HepG2 (cell line): ENCODE measurements around the gene ENTPD2. TPM values are rescaled to one million over a fixed set of nuclear protein-coding genes. Genes with fewer than 3 reads are reported as not detected.

Experiments used
- CENPX ChIP-seq: sonication (generic); formaldehyde crosslinking; IDR thresholded peaks from 2 replicates; pipeline ENCODE4 v1.9.0; 2021; ENCODE audit warnings: mild to moderate bottlenecking, missing genetic modification reagents, moderate library complexity
- CREM ChIP-seq, 2 experiments: sonication (generic) in 1 of 2; formaldehyde crosslinking in 1 of 2; IDR thresholded peaks; 2 replicates each; pipeline versions ENCODE4 v1.4.0 to v1.6.1; 2016 to 2020; ENCODE audit warnings: antibody characterized with exemption in 1 of 2, mild to moderate bottlenecking in 1 of 2, missing genetic modification reagents in 1 of 2
- GTF2F1 ChIP-seq: fragments of 150-350 bp; IDR thresholded peaks from 2 replicates; pipeline ENCODE4 v1.6.1; 2014; ENCODE audit warnings: low read length
- PATZ1 ChIP-seq: sonication (generic); formaldehyde crosslinking; IDR thresholded peaks from 2 replicates; pipeline ENCODE4 v1.4.0; 2020; ENCODE audit warnings: missing genetic modification reagents
- STAT5B ChIP-seq: sonication (generic); formaldehyde crosslinking; IDR thresholded peaks from 2 replicates; pipeline ENCODE4 v1.4.0; 2020; ENCODE audit warnings: missing genetic modification reagents
- TCF12 ChIP-seq, 2 experiments: fragments of 450-650 bp in 1 of 2; sonication (generic) in 1 of 2; formaldehyde crosslinking in 1 of 2; IDR thresholded peaks; 2 replicates each; pipeline versions ENCODE4 v1.6.1 to v1.8.0; 2017 to 2022; ENCODE audit warnings: antibody characterized with exemption in 1 of 2, mild to moderate bottlenecking in 1 of 2, missing genetic modification reagents in 1 of 2, moderate library complexity in 1 of 2
- YEATS4 ChIP-seq: sonication (generic); formaldehyde crosslinking; IDR thresholded peaks from 2 replicates; pipeline ENCODE4 v1.4.0; 2020; ENCODE audit warnings: missing genetic modification reagents, borderline replicate concordance
- ZFP82 ChIP-seq: sonication (generic); formaldehyde crosslinking; IDR thresholded peaks from 2 replicates; pipeline ENCODE4 v1.5.1; 2020; ENCODE audit warnings: mild to moderate bottlenecking, missing genetic modification reagents, borderline replicate concordance
- ZNF276 ChIP-seq: sonication (generic); formaldehyde crosslinking; IDR thresholded peaks from 2 replicates; pipeline ENCODE4 v1.4.0; 2020; ENCODE audit warnings: mild to moderate bottlenecking, low read depth, missing genetic modification reagents
- ZNF280B ChIP-seq: sonication (generic); formaldehyde crosslinking; IDR thresholded peaks from 2 replicates; pipeline ENCODE4 v1.5.0; 2020; ENCODE audit warnings: missing genetic modification reagents, mild to moderate bottlenecking, borderline replicate concordance
- ZNF318 ChIP-seq: sonication (generic); formaldehyde crosslinking; IDR thresholded peaks from 2 replicates; pipeline ENCODE4 v1.4.0; 2020; ENCODE audit warnings: mild to moderate bottlenecking, missing genetic modification reagents
- ZNF691 ChIP-seq: sonication (generic); formaldehyde crosslinking; IDR thresholded peaks from 2 replicates; pipeline ENCODE4 v1.4.0; 2020; ENCODE audit warnings: missing genetic modification reagents, low read depth, mild to moderate bottlenecking, borderline replicate concordance
- polyA plus RNA-seq, 8 experiments: library from polyadenylated mRNA; depleted of rRNA in 3 of 8; stranded (reverse) in 7 of 8; unstranded in 1 of 8; fragments of >200 nt; fragmentation: Illumina TruSeq in 4 of 8; extraction: Trizol in 4 of 8; gene quantifications; 2 replicates each; pipeline versions ENCODE4 v1.2.1 to v1.2.3, GENCODE V29; 2011 to 2016; ENCODE audit warnings: low read depth in 4 of 8, missing spikeins in 1 of 8, mixed read lengths in 1 of 8; ENCODE audit not compliant: insufficient read depth in 1 of 8
- total RNA-seq, 5 experiments: library from RNA; depleted of rRNA; stranded (reverse); fragments of >200 nt; fragmentation: Illumina TruSeq; extraction: Trizol; gene quantifications; 2 replicates each; pipeline ENCODE4 v1.2.3, GENCODE V29; 2016; ENCODE audit warnings: low read depth in 1 of 5

Gene ENTPD2
- total and polyA plus RNA-seq, 2 of the 13 experiments (the other 11 are each of a cell fraction or from before 2014, with no cell fraction given) = 0.95 to 3.2 TPM

GRCh38 chr9:137064027-137064879 is 10.4 kb upstream of the ENTPD2 start (continued):
- peak; percentile 74; the same call in 1 of the 2 replicates for TF ChIP-seq ZNF280B (CRISPR knock-in tag)
- TF ChIP-seq TCF12 (IDR thresholded peaks at IDR 0.05) = no peak
- no peak for TF ChIP-seq TCF12 (CRISPR knock-in tag; IDR thresholded peaks at IDR 0.05)
- TF ChIP-seq YEATS4 (CRISPR knock-in tag) = no peak; the same call in 1 of the 2 replicates
- TF ChIP-seq ZFP82 (CRISPR knock-in tag) = no peak
- no peak for TF ChIP-seq CREM (IDR thresholded peaks at IDR 0.05)
- TF ChIP-seq CREM (CRISPR knock-in tag; IDR thresholded peaks at IDR 0.05) = no peak
- TF ChIP-seq CENPX = no peak
- TF ChIP-seq ZNF276 (CRISPR knock-in tag) = no peak
- TF ChIP-seq GTF2F1 = no peak
- TF ChIP-seq STAT5B (CRISPR knock-in tag) = peak; percentile 70; the same call in 1 of the 2 replicates
- peak; percentile 27 for TF ChIP-seq PATZ1
- no peak for TF ChIP-seq ZNF691 (CRISPR knock-in tag)
- no peak; the same call in 1 of the 2 replicates for TF ChIP-seq ZNF318 (CRISPR knock-in tag)
